IPS-18a (cell line): Measurements from ENCODE around the gene OPRD1.
"Not testable (repeated sequence)": the region's sequence is repeated elsewhere in the genome, so short reads cannot be mapped to it uniquely, and the experiment has no call there.

Experiments
- H3K27ac ChIP-seq: one replicate; pipeline ENCODE4 v1.5.1; 2013; ENCODE audit warnings: low read length
- H3K27me3 ChIP-seq: one replicate; pipeline ENCODE4 v1.6.1; 2013; ENCODE audit warnings: mild to moderate bottlenecking, low read length; ENCODE audit not compliant: control insufficient read depth, insufficient read depth
- H3K36me3 ChIP-seq: one replicate; pipeline ENCODE4 v1.6.1; 2013; ENCODE audit warnings: low read depth, low read length; ENCODE audit not compliant: control insufficient read depth
- H3K4me1 ChIP-seq: one replicate; pipeline ENCODE4 v1.6.1; 2013; ENCODE audit warnings: low read depth, low read length; ENCODE audit not compliant: control insufficient read depth
- H3K4me3 ChIP-seq: one replicate; pipeline ENCODE4 v1.5.1; 2013; ENCODE audit warnings: low read length
- H3K9ac ChIP-seq: one replicate; pipeline ENCODE4 v1.6.1; 2013; ENCODE audit warnings: mild to moderate bottlenecking, low read length, moderate library complexity
- H3K9me3 ChIP-seq: one replicate; pipeline ENCODE4 v1.6.1; 2013; ENCODE audit warnings: low read depth, low read length; ENCODE audit not compliant: control insufficient read depth

Gene OPRD1

DNA sequence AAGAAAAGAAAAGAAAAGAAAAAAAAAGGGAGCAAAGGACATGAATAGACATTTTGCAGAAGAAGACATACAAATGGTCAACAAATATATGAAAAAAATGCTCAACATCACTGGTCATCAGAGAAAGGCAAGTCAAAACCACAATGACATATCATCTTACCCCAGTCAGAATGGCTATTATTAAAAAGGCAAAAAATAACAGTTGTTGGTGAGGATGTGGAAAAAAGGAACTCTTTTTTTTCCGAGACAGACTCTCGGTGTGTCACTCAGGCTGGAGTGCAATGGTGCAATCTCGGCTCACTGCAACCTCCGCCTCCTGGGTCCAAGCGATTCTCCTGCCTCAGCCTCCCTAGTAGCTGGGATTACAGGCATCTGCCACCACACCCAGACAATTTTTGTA, 63.2 kb downstream of the OPRD1 start:
- H3K4me3 ChIP-seq, H3K27me3 ChIP-seq, H3K4me1 ChIP-seq, H3K36me3 ChIP-seq, H3K9me3 ChIP-seq, H3K9ac ChIP-seq, H3K27ac ChIP-seq: not testable (repeated sequence)

DNA sequence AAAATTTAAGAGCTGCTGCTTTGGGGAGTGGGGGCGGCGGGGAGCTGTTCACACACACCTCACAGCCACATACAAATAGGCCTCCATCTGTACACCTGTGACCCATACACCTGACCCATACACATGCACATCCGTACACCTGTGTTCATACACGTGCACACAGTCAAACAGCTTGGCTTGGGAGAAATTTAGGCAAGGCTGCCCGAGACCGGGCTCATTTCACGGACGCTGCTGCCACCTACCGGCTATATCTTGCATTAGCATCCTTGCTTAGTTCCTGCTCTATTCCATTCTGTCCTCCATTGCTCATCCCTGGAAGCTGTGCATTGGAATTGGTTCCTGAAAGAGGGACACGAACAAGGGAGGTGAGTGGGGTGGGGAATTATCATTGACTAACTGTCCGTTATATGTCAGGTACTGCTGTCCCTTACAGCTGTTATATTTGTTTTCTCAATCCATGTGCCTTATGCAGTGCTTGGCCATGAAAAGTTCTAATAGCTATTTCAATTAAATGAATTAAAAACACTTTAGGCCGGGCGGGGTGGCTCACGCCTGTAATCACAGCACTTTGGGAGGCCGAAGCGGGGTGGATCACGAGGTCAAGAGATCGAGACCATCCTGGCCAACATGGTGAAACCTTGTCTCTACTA, 65.3 kb downstream of the OPRD1 start:
- no peak overlapping the region for H3K4me3 ChIP-seq

GRCh38 chr1:28878796-28879195, 66.8 kb downstream of the OPRD1 start:
- H3K9me3 ChIP-seq: no peaks in the 10 kb centered on the region
- no peak overlapping the region for H3K9ac ChIP-seq
- H3K4me3 ChIP-seq: no peak overlapping the region
- no peaks in the 10 kb centered on the region for H3K27me3 ChIP-seq
- peaks cover 6% of the 10 kb centered on the region for H3K4me1 ChIP-seq
- H3K27ac ChIP-seq: no peak overlapping the region
- no peaks in the 10 kb centered on the region for H3K36me3 ChIP-seq

More for the DNA sequence above, 65.3 kb downstream of the OPRD1 start:
- Histone ChIP-seq H3K27me3 (no peaks in the 10 kb centered on the region), H3K4me1 (no peaks in the 10 kb centered on the region), H3K9me3 (no peaks in the 10 kb centered on the region), H3K27ac (no peak overlapping the region), H3K36me3 (no peaks in the 10 kb centered on the region), H3K9ac (no peak overlapping the region)

DNA sequence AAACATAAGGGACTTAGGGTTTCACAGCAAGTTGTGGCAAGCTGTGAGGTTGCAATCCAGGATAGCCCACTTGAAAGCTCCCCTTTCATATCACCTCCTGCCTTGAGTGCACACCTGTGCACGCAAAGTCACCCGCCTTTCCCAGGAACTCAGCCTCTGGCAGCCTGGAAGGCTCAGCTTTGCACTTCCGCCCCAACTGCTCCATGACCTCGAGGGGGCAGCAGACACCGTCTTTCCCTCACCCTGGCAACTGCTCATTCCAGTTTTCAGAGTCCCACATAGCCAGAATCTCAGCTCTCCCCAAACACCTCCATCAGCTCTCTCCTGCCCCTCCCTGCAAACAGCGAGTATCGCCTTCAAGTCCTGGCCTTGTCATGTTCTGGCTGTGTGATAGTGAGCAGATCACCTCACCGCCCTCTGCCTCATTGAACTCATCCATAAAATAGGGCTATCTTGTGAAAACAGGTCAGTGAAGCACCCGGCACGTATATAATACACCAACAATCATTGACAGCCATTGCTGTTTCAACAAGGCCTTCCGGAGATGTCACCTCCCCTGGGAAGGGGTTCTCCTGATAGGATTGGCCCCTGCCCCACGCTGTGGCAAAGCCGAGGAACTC, 70.1 kb downstream of the OPRD1 start:
- H3K27me3 ChIP-seq: peaks cover 10% of the 10 kb centered on the region
- no peaks in the 10 kb centered on the region for H3K36me3 ChIP-seq
- peaks cover 32% of the 10 kb centered on the region for H3K4me1 ChIP-seq
- no peak overlapping the region for H3K9ac ChIP-seq
- H3K4me3 ChIP-seq: no peak overlapping the region
- no peak overlapping the region for H3K27ac ChIP-seq
- no peaks in the 10 kb centered on the region for H3K9me3 ChIP-seq

GRCh38 chr1:28883242-28883616, 71.3 kb downstream of the OPRD1 start:
- H3K27me3 ChIP-seq: peaks cover 17% of the 10 kb centered on the region
- H3K9me3 ChIP-seq: no peaks in the 10 kb centered on the region
- no peak overlapping the region for H3K4me3 ChIP-seq
- H3K9ac ChIP-seq: no peak overlapping the region
- H3K36me3 ChIP-seq: no peaks in the 10 kb centered on the region
- H3K27ac ChIP-seq: no peak overlapping the region
- peaks cover 32% of the 10 kb centered on the region for H3K4me1 ChIP-seq

DNA sequence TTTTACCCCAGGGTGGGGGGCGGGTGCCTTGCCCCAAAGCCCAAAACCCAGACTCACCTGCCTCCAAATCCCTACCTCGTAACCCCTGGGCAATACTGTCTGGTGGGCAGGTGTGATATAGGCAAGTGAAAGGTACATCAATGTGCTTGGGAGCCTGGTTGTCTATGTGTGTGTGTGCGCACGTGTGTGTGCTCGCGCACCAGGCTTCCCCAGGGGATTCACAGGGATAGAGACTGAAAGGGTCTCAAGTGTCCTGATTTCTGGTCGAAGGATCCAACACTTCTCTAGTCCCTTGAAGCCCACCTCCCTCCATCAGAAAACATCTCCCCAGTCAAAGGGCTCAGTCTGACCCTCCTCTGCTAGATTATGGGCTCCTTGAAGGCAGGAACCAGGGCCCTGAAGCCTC, 73.5 kb downstream of the OPRD1 start:
- Histone ChIP-seq H3K27me3 (peaks cover 29% of the 10 kb centered on the region), H3K27ac (no peak overlapping the region), H3K9me3 (no peaks in the 10 kb centered on the region), H3K36me3 (no peaks in the 10 kb centered on the region), H3K4me3 (no peak overlapping the region), H3K4me1 (peaks cover 32% of the 10 kb centered on the region), H3K9ac (no peak overlapping the region)

DNA sequence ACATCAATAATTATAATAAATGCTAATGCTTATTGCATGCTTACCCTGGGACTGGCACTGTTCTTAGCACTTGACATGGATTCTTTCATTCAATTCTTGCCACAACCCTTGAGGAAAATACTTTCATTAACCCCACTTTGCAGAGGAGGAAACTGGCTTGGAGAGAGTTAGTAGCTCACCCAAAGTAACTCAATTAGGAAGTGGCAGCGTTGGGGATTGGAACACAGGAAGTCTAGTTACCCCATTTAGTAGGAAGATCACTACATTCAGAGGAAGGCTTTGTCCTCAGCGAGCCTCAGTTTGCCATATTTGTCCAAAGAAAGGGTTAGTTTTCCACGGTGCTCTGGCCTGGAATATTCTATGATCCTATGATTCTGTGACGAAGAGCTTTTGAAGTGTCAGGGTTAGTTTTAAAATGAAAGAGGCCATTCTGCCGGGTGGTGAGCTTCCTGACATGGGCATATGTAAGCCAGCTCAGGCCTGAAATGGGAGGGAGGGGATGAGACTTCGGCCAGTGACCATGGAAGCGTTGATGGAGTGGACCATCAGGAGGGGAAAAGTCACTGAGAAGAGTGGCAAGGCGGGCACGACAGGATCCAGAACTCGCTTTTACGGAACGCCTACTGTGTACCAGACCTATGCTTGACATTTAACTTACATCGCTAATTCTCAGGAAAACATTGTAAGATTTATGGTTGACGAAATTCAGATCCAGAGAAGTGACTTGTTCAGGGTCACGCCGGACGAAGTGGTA, 74.2 kb downstream of the OPRD1 start:
- Histone ChIP-seq H3K4me3 (peak overlapping the region; percentile 82), H3K9ac (no peak overlapping the region), H3K27ac (no peak overlapping the region), H3K4me1 (peaks cover 32% of the 10 kb centered on the region), H3K36me3 (no peaks in the 10 kb centered on the region), H3K27me3 (peaks cover 29% of the 10 kb centered on the region), H3K9me3 (no peaks in the 10 kb centered on the region)

DNA sequence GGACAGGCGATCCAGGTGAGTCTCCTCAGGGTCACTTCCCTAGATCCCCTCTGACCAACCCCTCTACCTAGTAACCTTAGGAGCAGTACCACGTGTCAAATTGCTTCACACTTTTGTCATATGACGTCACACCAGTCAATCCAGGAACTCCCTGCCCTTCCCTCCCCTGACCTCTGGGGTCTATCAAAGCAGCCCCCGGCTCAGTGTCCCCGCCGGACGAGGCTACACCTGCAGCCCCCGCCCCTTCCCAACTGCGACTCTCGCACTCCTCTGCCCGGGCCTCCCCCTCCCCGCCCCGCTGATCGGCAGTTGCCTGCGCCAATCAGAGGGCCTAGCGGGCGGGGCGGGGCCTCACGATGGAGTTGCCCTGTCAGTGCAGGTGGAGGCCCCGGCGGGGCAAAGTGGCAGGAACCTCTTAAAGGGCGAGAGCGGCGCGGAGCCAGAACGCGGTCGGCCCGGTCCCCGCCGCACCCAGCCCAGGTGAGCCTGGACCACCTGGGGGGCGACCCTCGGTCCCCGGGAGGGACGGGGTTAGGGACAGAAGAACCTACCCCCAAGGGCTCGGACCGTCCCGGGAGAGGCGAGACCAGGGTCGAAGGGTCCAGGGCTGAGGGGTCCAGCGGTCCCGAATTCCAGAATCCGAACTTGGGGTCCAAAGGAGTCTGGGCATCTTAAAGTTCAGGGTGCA, 74.9 kb downstream of the OPRD1 start:
- Histone ChIP-seq H3K4me3 (peak overlapping the region; percentile 82), H3K9me3 (no peaks in the 10 kb centered on the region), H3K4me1 (peaks cover 32% of the 10 kb centered on the region), H3K27ac (no peak overlapping the region), H3K36me3 (no peaks in the 10 kb centered on the region), H3K27me3 (peaks cover 29% of the 10 kb centered on the region), H3K9ac (peak overlapping the region; percentile 22)

DNA sequence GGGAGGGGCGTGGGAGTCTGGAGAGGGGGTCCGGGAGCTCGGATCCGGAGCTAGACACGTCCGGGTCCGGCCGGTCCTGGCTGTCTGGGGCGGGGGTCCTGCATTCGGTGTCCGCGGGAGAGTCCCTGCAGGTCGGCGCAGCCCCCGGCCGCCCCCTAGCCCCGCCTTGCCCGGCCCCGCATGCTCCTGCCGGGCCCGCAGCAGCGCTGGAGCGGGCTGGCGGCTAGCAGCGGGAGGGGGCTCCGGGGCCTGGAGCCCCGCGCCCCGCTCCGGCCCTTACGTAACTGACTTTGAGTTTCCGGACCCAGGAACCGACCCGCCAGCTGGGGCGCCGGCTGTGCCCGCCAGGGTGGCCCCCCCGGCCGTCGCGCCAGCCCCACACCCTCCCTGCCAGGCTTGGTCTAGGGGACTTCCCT, 75.5 kb downstream of the OPRD1 start:
- Histone ChIP-seq H3K4me3 (peak overlapping the region; percentile 82), H3K9ac (peak overlapping the region; percentile 22), H3K27ac (no peak overlapping the region), H3K9me3 (no peaks in the 10 kb centered on the region), H3K36me3 (no peaks in the 10 kb centered on the region), H3K4me1 (peaks cover 32% of the 10 kb centered on the region), H3K27me3 (peaks cover 29% of the 10 kb centered on the region)

DNA sequence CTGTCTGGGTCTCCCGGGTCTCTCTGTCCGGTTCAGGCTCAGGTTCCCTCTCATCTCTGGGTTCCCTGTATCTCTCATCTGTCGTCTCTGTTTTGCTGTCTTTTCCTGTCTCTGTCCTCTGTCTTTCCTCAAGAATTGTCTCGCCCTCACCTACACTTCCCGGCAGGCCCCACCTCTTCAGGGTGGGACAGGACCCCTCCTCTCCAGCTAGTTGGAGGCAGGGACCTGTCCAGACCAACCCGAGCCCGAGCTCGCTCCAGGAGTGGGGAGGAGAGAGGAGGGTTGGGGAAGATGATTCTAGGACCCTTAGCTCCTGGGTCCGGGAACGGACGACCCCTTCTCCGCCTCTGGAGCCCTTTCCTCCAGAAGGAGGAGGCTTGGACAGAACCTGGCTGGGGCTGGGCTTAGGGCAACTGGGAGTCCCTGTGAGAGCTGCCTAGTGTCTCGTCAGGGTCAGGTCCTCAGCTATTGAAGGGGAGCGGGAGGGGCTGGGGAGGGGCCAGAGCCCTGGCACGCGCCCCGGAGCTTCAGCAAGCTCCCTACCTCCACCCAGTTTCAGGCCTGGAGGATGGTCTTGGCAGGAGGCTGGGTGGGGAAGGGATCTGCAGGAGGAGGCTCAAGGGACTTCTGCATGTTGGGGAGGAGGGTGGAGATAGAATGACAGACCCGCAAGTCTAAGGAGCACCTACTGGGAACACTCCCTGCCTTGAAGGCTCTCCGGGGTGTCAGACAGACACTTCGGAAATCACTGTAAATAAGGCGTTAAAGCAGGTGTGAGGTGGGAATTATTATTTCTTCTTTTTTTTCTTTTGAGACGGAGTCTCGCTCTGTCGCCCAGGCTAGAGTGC, 76.1 kb downstream of the OPRD1 start:
- peak overlapping the region; percentile 22 for H3K9ac ChIP-seq
- H3K36me3 ChIP-seq: no peaks in the 10 kb centered on the region
- H3K27me3 ChIP-seq: peaks cover 29% of the 10 kb centered on the region
- no peak overlapping the region for H3K27ac ChIP-seq
- H3K9me3 ChIP-seq: no peaks in the 10 kb centered on the region
- peaks cover 32% of the 10 kb centered on the region for H3K4me1 ChIP-seq
- H3K4me3 ChIP-seq: peak overlapping the region; percentile 82

- peaks cover 24% of the 10 kb centered on the region for H3K4me1 ChIP-seq
- H3K9ac ChIP-seq: no peak overlapping the region
- H3K9me3 ChIP-seq: no peaks in the 10 kb centered on the region
- peaks cover 29% of the 10 kb centered on the region for H3K27me3 ChIP-seq
- H3K36me3 ChIP-seq: no peaks in the 10 kb centered on the region
- no peak overlapping the region for H3K4me3 ChIP-seq
- no peak overlapping the region for H3K27ac ChIP-seq
Measured at GRCh38 chr1:28888915-28889314, 76.9 kb downstream of the OPRD1 start.
